Esophagus squamous epithelium (tissue), 5 donors: ENCODE data around the gene PRAMEF2. TPM values are rescaled to one million over a fixed set of nuclear protein-coding genes. Genes with fewer than 3 reads are reported as not detected.
"Not testable (repeated sequence)": the region's sequence is repeated elsewhere in the genome, so short reads cannot be mapped to it uniquely, and the experiment has no call there.

Experiments
- DNase-seq: peaks from one replicate; lab custom pipeline; 2025; lab: John Stamatoyannopoulos, UW
- H3K27ac ChIP-seq, 4 donors: fragments of 200-600 bp; sonication (generic); one replicate each; pipeline ENCODE4 v1.5.1; 2016 to 2019; ENCODE audit warnings: mild to moderate bottlenecking in 1 of 4
- H3K27me3 ChIP-seq, 4 donors: fragments of 200-600 bp; sonication (generic); 1 replicate in 3 of 4; 2 replicates in 1 of 4; pipeline versions ENCODE4 v1.5.1 to v1.6.0; 2017 to 2021; ENCODE audit warnings: antibody characterized with exemption in 1 of 4
- H3K36me3 ChIP-seq, 3 donors: fragments of 200-600 bp; sonication (generic); one replicate each; pipeline ENCODE4 v1.5.1; 2016 to 2019
- H3K4me1 ChIP-seq, 3 donors: fragments of 200-600 bp; sonication (generic); one replicate each; pipeline ENCODE4 v1.5.1; 2017 to 2019
- H3K4me3 ChIP-seq, 4 donors: fragments of 200-600 bp; sonication (generic); 1 replicate in 3 of 4; 2 replicates in 1 of 4; pipeline ENCODE4 v1.5.1; 2016 to 2019; ENCODE audit warnings: mild to moderate bottlenecking in 2 of 4, moderate library complexity in 1 of 4
- H3K9me3 ChIP-seq, 3 donors: fragments of 200-600 bp; sonication (generic); one replicate each; pipeline ENCODE4 v1.5.1; 2016 to 2019
- CTCF ChIP-seq, 6 experiments: fragments of 450-650 bp in 4 of 6; fragments of 200-600 bp in 2 of 6; sonication (generic) in 2 of 6; IDR thresholded peaks; one replicate each; pipeline ENCODE4 v1.5.1; 2016 to 2019; ENCODE audit warnings: antibody characterized with exemption in 6 of 6, mild to moderate bottlenecking in 4 of 6, moderate library complexity in 4 of 6
- POLR2A ChIP-seq, 4 donors: fragments of 450-650 bp; IDR thresholded peaks; one replicate each; pipeline ENCODE4 v1.6.1; 2017; ENCODE audit warnings: antibody characterized with exemption in 4 of 4, mild to moderate bottlenecking in 4 of 4, moderate library complexity in 3 of 4
- WGBS, 2 donors: methylation state at CpG; one replicate each; pipeline ENCODE4 v1.1.5; 2018; 5-methylcytosine and 5-hydroxymethylcytosine counted together
- intact Hi-C: fragments of 100-400 bp; cut with DNase I; formaldehyde crosslinking; loops from one replicate; pipeline ENCODE4 v1.15.0; 2022
- total RNA-seq, 4 donors: library from RNA; depleted of rRNA; stranded (reverse); fragments of >200 nt; gene quantifications; one replicate each; pipeline ENCODE4 v1.1.0, GENCODE V29; 2016
- donor health status: DM: yes; HTN: yes; CAD: no.

PRAMEF2 gene
- total RNA-seq, 4 donors from 2014 or later, result not detected

DNA sequence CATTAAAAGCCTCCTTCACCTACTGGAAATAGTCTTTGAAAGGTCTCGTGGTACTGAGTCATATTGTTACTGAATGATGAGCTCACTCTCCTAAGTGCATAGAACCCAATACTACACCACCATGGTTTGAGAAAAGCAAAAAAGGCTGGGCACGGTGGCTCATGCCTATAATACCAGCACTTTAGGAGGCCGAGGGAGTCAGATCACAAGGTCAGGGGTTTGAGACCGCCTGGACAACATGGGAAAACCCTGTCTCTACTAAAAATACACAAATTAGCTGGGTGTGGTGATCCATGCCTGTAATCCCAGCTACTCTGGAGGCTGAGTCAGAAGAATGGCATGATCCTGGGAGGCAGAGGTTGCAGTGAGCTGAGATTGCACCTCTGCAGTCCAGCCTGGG lies 5.1 kb upstream of the PRAMEF2 start:
- H3K27me3 ChIP-seq, result peaks cover 0 to 11% (median 0%) of the 10 kb centered on the region in 4 donors
- DNase-seq, result no peak

GRCh38 chr1:12863131-12863880 lies 6.4 kb downstream of the PRAMEF2 start:
- no CpG with 5 or more reads among the region's 7 CpGs for WGBS, 2 donors
- H3K4me3 ChIP-seq, DNase-seq, intact Hi-C loops, H3K27ac ChIP-seq, H3K36me3 ChIP-seq, H3K9me3 ChIP-seq, H3K4me1 ChIP-seq, H3K27me3 ChIP-seq: not testable (repeated sequence)

More for the DNA sequence above, 5.1 kb upstream of the PRAMEF2 start:
- H3K4me1 ChIP-seq, result no peaks in the 10 kb centered on the region
- no peaks in the 10 kb centered on the region for H3K9me3 ChIP-seq
- 51% methylated on average over 4 of the region's 4 CpGs; no CpG with 5 or more reads in 1 of the 2 donors for WGBS, 2 donors
- no peak overlapping the region for H3K4me3 ChIP-seq
- no peak for TF ChIP-seq POLR2A (IDR thresholded peaks at IDR 0.05)
- TF ChIP-seq CTCF (IDR thresholded peaks at IDR 0.05), result no peak
- no peak overlapping the region for H3K27ac ChIP-seq
- intact Hi-C loops, result no loop called here
- no peaks in the 10 kb centered on the region for H3K36me3 ChIP-seq

GRCh38 chr1:12878453-12878852 lies 21.6 kb downstream of the PRAMEF2 start:
- H3K4me1 ChIP-seq, H3K36me3 ChIP-seq, H3K9me3 ChIP-seq, intact Hi-C loops, DNase-seq, H3K27me3 ChIP-seq, H3K4me3 ChIP-seq, H3K27ac ChIP-seq: not testable (repeated sequence)
- WGBS, 2 donors, result 65% methylated on average over 3 of the region's 4 CpGs; no CpG with 5 or more reads in 1 of the 2 donors

GRCh38 chr1:12886101-12886500 lies 29.2 kb downstream of the PRAMEF2 start, which contains the start of gene PRAMEF4:
Gene PRAMEF4 (minus strand): TSS chr1:12886201. CDS start chr1:12883394, 2,807 bp downstream.
- H3K9me3 ChIP-seq, H3K36me3 ChIP-seq, H3K27me3 ChIP-seq, intact Hi-C loops, H3K4me3 ChIP-seq, DNase-seq, H3K4me1 ChIP-seq, H3K27ac ChIP-seq: not testable (repeated sequence)
- WGBS, 2 donors, result 54 to 74% methylated on average over 3 of the region's 3 CpGs

GRCh38 chr1:12898170-12898569 lies 41.3 kb downstream of the PRAMEF2 start, which contains the start of gene PRAMEF10:
Gene PRAMEF10 (minus strand): TSS chr1:12898270. CDS start chr1:12895847, 2,423 bp downstream.
- H3K4me3 ChIP-seq, H3K36me3 ChIP-seq, H3K9me3 ChIP-seq, H3K27me3 ChIP-seq, intact Hi-C loops, H3K27ac ChIP-seq, H3K4me1 ChIP-seq, DNase-seq: not testable (repeated sequence)
- WGBS, 2 donors, result no CpG with 5 or more reads among the region's 1 CpG

GRCh38 chr1:12899186-12899585 lies 42.3 kb downstream of the PRAMEF2 start:
- H3K36me3 ChIP-seq, intact Hi-C loops, H3K4me3 ChIP-seq, H3K27ac ChIP-seq, DNase-seq, H3K9me3 ChIP-seq, H3K27me3 ChIP-seq, H3K4me1 ChIP-seq: not testable (repeated sequence)

DNA sequence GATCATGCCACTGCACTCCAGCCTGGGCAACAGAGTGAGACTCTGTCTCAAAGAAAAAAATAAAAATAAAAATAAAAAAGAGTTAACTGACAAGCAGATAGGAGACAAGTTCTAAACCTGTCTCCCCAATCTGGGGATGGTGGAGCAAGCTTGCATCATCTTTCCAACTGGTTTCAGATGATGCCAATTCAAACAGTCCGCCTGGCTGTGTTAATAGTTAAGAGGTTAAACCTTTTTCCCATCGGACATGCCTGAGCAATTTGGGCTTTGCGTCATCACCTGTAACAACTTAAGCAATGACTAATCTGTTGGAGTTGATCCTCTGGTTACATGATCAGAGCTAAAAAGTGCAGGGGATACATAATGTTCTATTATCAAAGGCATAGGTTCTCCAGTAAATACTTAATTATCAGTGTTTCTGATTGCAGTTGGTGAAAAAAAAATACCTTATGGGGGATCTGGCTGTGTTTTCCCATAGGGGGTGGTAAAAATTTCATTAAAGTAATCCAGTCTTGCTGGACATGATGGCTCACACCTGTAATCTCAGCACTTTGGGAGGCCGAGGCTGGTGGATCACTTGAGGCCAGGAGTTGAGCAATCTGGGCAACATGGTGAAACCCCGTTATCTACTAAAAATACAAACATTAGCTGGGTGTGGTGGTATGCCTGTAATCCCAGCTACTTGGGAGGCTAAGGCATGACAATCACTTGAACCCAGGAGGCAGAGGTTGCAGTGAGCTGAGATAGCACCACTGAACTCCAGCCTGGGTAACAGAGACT lies 47.1 kb downstream of the PRAMEF2 start:
- H3K4me1 ChIP-seq, H3K27me3 ChIP-seq, H3K36me3 ChIP-seq, H3K9me3 ChIP-seq, DNase-seq, H3K4me3 ChIP-seq, H3K27ac ChIP-seq, intact Hi-C loops: not testable (repeated sequence)
- WGBS, 2 donors, result no CpG with 5 or more reads among the region's 5 CpGs

Other genes with a start within 250 kb of the PRAMEF2 start
- gene DHRS3, start 238.9 kb upstream of the PRAMEF2 start, total RNA-seq, result 100 to 1,000 TPM in 3 of 4 donors, 10 to 100 TPM in 1; 87.7 to 166 (median 117) TPM
- not detected for gene AADACL4, start 213.0 kb upstream of the PRAMEF2 start, total RNA-seq
- not detected for gene AADACL3, start 141.0 kb upstream of the PRAMEF2 start, total RNA-seq
- not detected for gene CFAP107, start 110.9 kb upstream of the PRAMEF2 start, total RNA-seq
- gene PRAMEF12, start 83.3 kb upstream of the PRAMEF2 start, total RNA-seq, result not detected
- not detected for gene PRAMEF1, start 65.7 kb upstream of the PRAMEF2 start, total RNA-seq
- not detected for gene PRAMEF11, start 25.7 kb upstream of the PRAMEF2 start, total RNA-seq
- gene HNRNPCL1, start 8.4 kb upstream of the PRAMEF2 start, total RNA-seq, result not detected
- not detected for gene PRAMEF4, start 29.1 kb downstream of the PRAMEF2 start, total RNA-seq
- not detected for gene PRAMEF10, start 41.2 kb downstream of the PRAMEF2 start, total RNA-seq
- not detected for gene PRAMEF7, start 59.5 kb downstream of the PRAMEF2 start, total RNA-seq
- gene PRAMEF6, start 90.5 kb downstream of the PRAMEF2 start, total RNA-seq, result not detected
- gene PRAMEF27, start 199.5 kb downstream of the PRAMEF2 start, total RNA-seq, result not detected
- not detected for gene HNRNPCL3, start 203.7 kb downstream of the PRAMEF2 start, total RNA-seq
- not detected for gene PRAMEF25, start 213.7 kb downstream of the PRAMEF2 start, total RNA-seq